Measurements from ENCODE around the gene SYN1. TPM values are rescaled to one million over a fixed set of nuclear protein-coding genes. Genes with fewer than 3 reads are reported as not detected.
"Not testable (repeated sequence)": the region's sequence is repeated elsewhere in the genome, so short reads cannot be mapped to it uniquely, and the experiment has no call there.

Gene SYN1
- total RNA-seq, 1 donor from 2014 or later, result 2.2 TPM

GRCh38 chrX:47608130-47608810, 11.4 kb downstream of the SYN1 start:
- H3K9me3 ChIP-seq (ENCODE audit: insufficient read depth, low read depth, low read length), result no peaks in the 10 kb centered on the region
- no peaks in the 10 kb centered on the region for H3K4me1 ChIP-seq (ENCODE audit: insufficient read depth, low read length)
- no peaks in the 10 kb centered on the region for H3K79me2 ChIP-seq (ENCODE audit: insufficient read depth, low read length)
- H3K4me2 ChIP-seq (ENCODE audit: low read length), result no peak overlapping the region
- Mint-ChIP-seq H3K36me3 (ENCODE audit: low read depth, unreplicated experiment) (no peaks in the 10 kb centered on the region), H3K27me3 (ENCODE audit: low read depth, unreplicated experiment) (no peaks in the 10 kb centered on the region), H3K9me3 (ENCODE audit: unreplicated experiment) (peaks cover 2% of the 10 kb centered on the region), H3K4me1 (ENCODE audit: low read depth, unreplicated experiment) (no peaks in the 10 kb centered on the region), H3K4me3 (ENCODE audit: unreplicated experiment) (no peak overlapping the region), H3K27ac (ENCODE audit: unreplicated experiment) (no peak overlapping the region)
- H3K4me3 ChIP-seq (ENCODE audit: insufficient read depth, low read depth, low read length), result no peak overlapping the region
- DNase-seq (ENCODE audit: low read depth) (no peak), FAIRE-seq (no peak)
- H3K9ac ChIP-seq (ENCODE audit: low read length), result no peak overlapping the region
- H2AFZ ChIP-seq (ENCODE audit: low read depth, low read length), result no peak overlapping the region
- no peaks in the 10 kb centered on the region for H3K36me3 ChIP-seq (ENCODE audit: insufficient read depth, low read length)
- no peak overlapping the region for H3K27ac ChIP-seq (ENCODE audit: low read depth, low read length)
- TF ChIP-seq EZH2 (IDR thresholded peaks at IDR 0.05; ENCODE audit: insufficient read depth, low read length) (no peak), CTCF (IDR thresholded peaks at IDR 0.05; ENCODE audit: insufficient read depth, low read depth, low read length) (no peak)
- no peaks in the 10 kb centered on the region for H3K27me3 ChIP-seq (ENCODE audit: insufficient read depth, low read length)
- no peaks in the 10 kb centered on the region for H4K20me1 ChIP-seq (ENCODE audit: insufficient read depth, low read length)

- DNase-seq (ENCODE audit: low read depth), result no peak
- Histone ChIP-seq H3K36me3 (ENCODE audit: insufficient read depth, low read length) (no peaks in the 10 kb centered on the region), H2AFZ (ENCODE audit: low read depth, low read length) (no peak overlapping the region), H3K27ac (ENCODE audit: low read depth, low read length) (no peak overlapping the region), H4K20me1 (ENCODE audit: insufficient read depth, low read length) (no peaks in the 10 kb centered on the region), H3K27me3 (ENCODE audit: insufficient read depth, low read length) (no peaks in the 10 kb centered on the region), H3K79me2 (ENCODE audit: insufficient read depth, low read length) (no peaks in the 10 kb centered on the region), H3K9ac (ENCODE audit: low read length) (no peak overlapping the region), H3K4me2 (ENCODE audit: low read length) (no peak overlapping the region), H3K9me3 (ENCODE audit: insufficient read depth, low read depth, low read length) (no peaks in the 10 kb centered on the region), H3K4me1 (ENCODE audit: insufficient read depth, low read length) (no peaks in the 10 kb centered on the region), H3K4me3 (ENCODE audit: insufficient read depth, low read depth, low read length) (no peak overlapping the region)
- H3K4me1 Mint-ChIP-seq (ENCODE audit: low read depth, unreplicated experiment), result no peaks in the 10 kb centered on the region
- no peak overlapping the region for H3K4me3 Mint-ChIP-seq (ENCODE audit: unreplicated experiment)
- no peak overlapping the region for H3K27ac Mint-ChIP-seq (ENCODE audit: unreplicated experiment)
- no peaks in the 10 kb centered on the region for H3K9me3 Mint-ChIP-seq (ENCODE audit: unreplicated experiment)
- FAIRE-seq, result peak; percentile 82
- TF ChIP-seq EZH2 (IDR thresholded peaks at IDR 0.05; ENCODE audit: insufficient read depth, low read length), result no peak
- no peak for TF ChIP-seq CTCF (IDR thresholded peaks at IDR 0.05; ENCODE audit: insufficient read depth, low read depth, low read length)
- H3K36me3 Mint-ChIP-seq (ENCODE audit: low read depth, unreplicated experiment), result no peaks in the 10 kb centered on the region
- no peaks in the 10 kb centered on the region for H3K27me3 Mint-ChIP-seq (ENCODE audit: low read depth, unreplicated experiment)
Measured at GRCh38 chrX:47607091-47607490, 12.6 kb downstream of the SYN1 start.

- H3K27ac Mint-ChIP-seq (ENCODE audit: unreplicated experiment), result no peak overlapping the region
- H3K4me3 Mint-ChIP-seq (ENCODE audit: unreplicated experiment), result no peak overlapping the region
- no peaks in the 10 kb centered on the region for H3K9me3 Mint-ChIP-seq (ENCODE audit: unreplicated experiment)
- H3K4me1 ChIP-seq (ENCODE audit: insufficient read depth, low read length), result no peaks in the 10 kb centered on the region
- no peak for TF ChIP-seq CTCF (IDR thresholded peaks at IDR 0.05; ENCODE audit: insufficient read depth, low read depth, low read length)
- TF ChIP-seq EZH2 (IDR thresholded peaks at IDR 0.05; ENCODE audit: insufficient read depth, low read length), result no peak
- FAIRE-seq (no peak), DNase-seq (ENCODE audit: low read depth) (no peak)
- no peak overlapping the region for H3K4me2 ChIP-seq (ENCODE audit: low read length)
- H3K27me3 Mint-ChIP-seq (ENCODE audit: low read depth, unreplicated experiment), result no peaks in the 10 kb centered on the region
- no peaks in the 10 kb centered on the region for H3K79me2 ChIP-seq (ENCODE audit: insufficient read depth, low read length)
- H3K4me3 ChIP-seq (ENCODE audit: insufficient read depth, low read depth, low read length), result no peak overlapping the region
- no peak overlapping the region for H3K9ac ChIP-seq (ENCODE audit: low read length)
- H3K27me3 ChIP-seq (ENCODE audit: insufficient read depth, low read length), result no peaks in the 10 kb centered on the region
- no peaks in the 10 kb centered on the region for H3K4me1 Mint-ChIP-seq (ENCODE audit: low read depth, unreplicated experiment)
- H3K36me3 ChIP-seq (ENCODE audit: insufficient read depth, low read length), result no peaks in the 10 kb centered on the region
- H3K36me3 Mint-ChIP-seq (ENCODE audit: low read depth, unreplicated experiment), result no peaks in the 10 kb centered on the region
- no peaks in the 10 kb centered on the region for H3K9me3 ChIP-seq (ENCODE audit: insufficient read depth, low read depth, low read length)
- H3K27ac ChIP-seq (ENCODE audit: low read depth, low read length), result no peak overlapping the region
- H2AFZ ChIP-seq (ENCODE audit: low read depth, low read length), result no peak overlapping the region
- H4K20me1 ChIP-seq (ENCODE audit: insufficient read depth, low read length), result no peaks in the 10 kb centered on the region
Measured at GRCh38 chrX:47605024-47605423, 14.6 kb downstream of the SYN1 start.

DNA sequence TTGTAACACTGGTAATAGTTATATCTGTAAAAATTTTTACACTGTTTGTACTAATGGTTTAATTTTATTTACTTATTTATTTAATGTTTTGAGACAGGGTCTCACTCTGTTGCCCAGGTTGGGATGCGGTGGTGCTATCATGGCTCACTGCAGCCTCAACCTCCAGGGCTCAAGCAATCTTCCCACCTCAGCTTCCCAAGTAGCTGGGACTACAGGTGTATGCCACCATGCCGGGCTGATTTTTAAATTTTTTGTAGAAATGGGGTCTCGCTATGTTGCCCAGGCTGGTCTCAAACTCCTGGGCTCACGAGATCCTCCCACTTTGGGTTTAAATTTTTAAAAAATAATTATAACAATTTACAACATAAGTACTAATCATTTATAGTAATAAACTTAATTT, 16.5 kb downstream of the SYN1 start:
- H3K9me3 ChIP-seq (ENCODE audit: insufficient read depth, low read depth, low read length); H3K9ac ChIP-seq (ENCODE audit: low read length); H3K4me1 ChIP-seq (ENCODE audit: insufficient read depth, low read length); H2AFZ ChIP-seq (ENCODE audit: low read depth, low read length); H3K4me3 ChIP-seq (ENCODE audit: insufficient read depth, low read depth, low read length); H3K36me3 ChIP-seq (ENCODE audit: insufficient read depth, low read length); H3K27me3 Mint-ChIP-seq (ENCODE audit: low read depth, unreplicated experiment); H3K36me3 Mint-ChIP-seq (ENCODE audit: low read depth, unreplicated experiment); H3K27ac ChIP-seq (ENCODE audit: low read depth, low read length); H4K20me1 ChIP-seq (ENCODE audit: insufficient read depth, low read length); H3K4me3 Mint-ChIP-seq (ENCODE audit: unreplicated experiment); H3K4me2 ChIP-seq (ENCODE audit: low read length); H3K79me2 ChIP-seq (ENCODE audit: insufficient read depth, low read length); DNase-seq (ENCODE audit: low read depth); H3K9me3 Mint-ChIP-seq (ENCODE audit: unreplicated experiment); H3K27me3 ChIP-seq (ENCODE audit: insufficient read depth, low read length); H3K4me1 Mint-ChIP-seq (ENCODE audit: low read depth, unreplicated experiment); H3K27ac Mint-ChIP-seq (ENCODE audit: unreplicated experiment); FAIRE-seq: not testable (repeated sequence)
